Ectodermal cell (in vitro differentiated cells): Measurements from ENCODE around the gene WWP2.
A peak's percentile ranks its signal among the peaks of the same experiment; 100 is the strongest.

Experiments used
- H3K27ac ChIP-seq: 2 replicates; pipeline ENCODE4 v1.7.0; 2013; ENCODE audit warnings: mild to moderate bottlenecking, low read depth, low read length; ENCODE audit not compliant: insufficient read depth, poor library complexity, severe bottlenecking
- H3K27me3 ChIP-seq: 2 replicates; pipeline ENCODE4 v1.7.0; 2013; ENCODE audit warnings: mild to moderate bottlenecking, low read length; ENCODE audit not compliant: insufficient read depth, control insufficient read depth, poor library complexity, severe bottlenecking
- H3K36me3 ChIP-seq: one replicate; pipeline ENCODE4 v1.7.0; 2013; ENCODE audit warnings: low read length; ENCODE audit not compliant: control insufficient read depth, insufficient read depth
- H3K4me1 ChIP-seq: one replicate; pipeline ENCODE4 v1.7.0; 2013; ENCODE audit warnings: low read length; ENCODE audit not compliant: control insufficient read depth, insufficient read depth
- H3K4me3 ChIP-seq: 2 replicates; pipeline ENCODE4 v1.7.0; 2013; ENCODE audit warnings: low read depth, low read length, control low read depth; ENCODE audit not compliant: insufficient read depth
- H3K9me3 ChIP-seq: 2 replicates; pipeline ENCODE4 v1.7.0; 2013; ENCODE audit warnings: mild to moderate bottlenecking, low read length, moderate library complexity; ENCODE audit not compliant: control insufficient read depth
- WGBS, 2 experiments: methylation state at CpG; one replicate each; pipeline ENCODE4 v1.1.7; 2013; ENCODE audit warnings: missing lambda C conversion rate in 2 of 2; 5-methylcytosine and 5-hydroxymethylcytosine counted together

WWP2 gene

DNA sequence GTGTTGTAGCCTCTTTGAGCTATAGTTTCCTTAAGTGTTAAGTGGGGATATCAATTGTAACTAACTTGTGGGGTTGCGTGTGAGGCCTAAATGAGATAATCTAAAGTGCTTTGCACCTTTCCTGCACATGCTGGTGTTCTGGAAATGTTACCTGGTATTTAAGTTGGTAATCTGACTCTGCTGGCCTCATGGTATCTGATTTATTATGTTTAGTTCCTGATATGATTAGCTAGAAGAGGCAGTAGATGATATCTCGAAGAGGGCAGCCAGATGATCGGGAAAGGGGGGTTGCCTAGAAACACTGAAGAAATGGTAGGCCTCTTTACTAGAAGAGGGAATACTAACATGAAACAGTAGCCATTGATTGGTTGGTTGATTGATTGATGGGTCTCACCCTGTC is 123.6 kb downstream of the WWP2 start:
- H3K27ac ChIP-seq: no peak overlapping the region
- WGBS, 2 experiments: 98% methylated on average over 3 of the region's 3 CpGs
- no peaks in the 10 kb centered on the region for H3K27me3 ChIP-seq
- H3K36me3 ChIP-seq: no peaks in the 10 kb centered on the region
- no peaks in the 10 kb centered on the region for H3K4me1 ChIP-seq
- H3K9me3 ChIP-seq: no peaks in the 10 kb centered on the region
- no peak overlapping the region for H3K4me3 ChIP-seq

DNA sequence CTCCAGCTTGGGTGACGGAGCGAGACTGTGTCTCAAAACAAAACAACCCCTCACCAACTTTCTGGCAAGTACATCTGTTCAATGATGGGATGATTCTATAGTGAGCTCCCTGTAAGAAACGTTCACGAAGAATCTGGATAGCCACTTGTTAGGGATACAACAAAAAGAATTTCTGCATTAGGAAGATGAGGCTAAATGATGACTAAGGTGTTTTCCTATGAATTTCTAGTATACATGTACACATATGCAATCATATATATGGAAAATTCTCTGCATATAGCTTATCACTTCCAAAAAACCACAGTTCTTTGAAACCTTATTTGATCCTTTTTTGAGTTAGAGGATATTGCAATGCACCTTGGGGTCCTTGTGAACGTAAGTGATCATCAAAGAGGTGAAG is 124.6 kb downstream of the WWP2 start:
- WGBS, 2 experiments: 96 to 99% methylated on average over 5 of the region's 5 CpGs

DNA sequence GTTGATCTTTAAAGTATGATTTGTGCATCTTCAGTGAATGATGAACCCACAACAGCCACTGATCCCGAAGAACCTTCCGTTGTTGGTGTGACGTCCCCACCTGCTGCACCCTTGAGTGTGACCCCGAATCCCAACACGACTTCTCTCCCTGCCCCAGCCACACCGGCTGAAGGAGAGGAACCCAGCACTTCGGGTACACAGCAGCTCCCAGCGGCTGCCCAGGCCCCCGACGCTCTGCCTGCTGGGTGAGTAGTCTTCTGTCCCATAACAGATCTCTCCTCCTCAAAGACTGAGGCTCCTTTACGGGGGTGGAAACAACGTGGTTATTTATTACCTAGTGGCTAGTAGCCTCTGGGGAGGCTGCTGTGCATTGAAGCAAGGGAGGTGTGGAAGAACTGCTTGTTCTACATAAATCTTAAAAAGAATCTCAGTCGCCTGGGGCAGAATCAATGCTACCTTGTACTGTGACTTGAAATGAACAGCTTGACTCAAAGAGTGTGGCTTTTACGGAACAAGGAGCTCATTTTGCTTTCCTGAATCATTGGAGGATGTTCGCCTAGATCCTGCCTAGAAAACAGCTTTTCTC is 126.0 kb downstream of the WWP2 start:
- Histone ChIP-seq H3K27ac (no peak overlapping the region), H3K9me3 (no peaks in the 10 kb centered on the region), H3K36me3 (no peaks in the 10 kb centered on the region), H3K27me3 (no peaks in the 10 kb centered on the region), H3K4me1 (no peaks in the 10 kb centered on the region), H3K4me3 (no peak overlapping the region)
- 92 to 94% methylated on average over 15 of the region's 15 CpGs for WGBS, 2 experiments

More for the DNA sequence above, 124.6 kb downstream of the WWP2 start:
- H3K36me3 ChIP-seq: no peaks in the 10 kb centered on the region
- no peaks in the 10 kb centered on the region for H3K4me1 ChIP-seq
- H3K27me3 ChIP-seq: no peaks in the 10 kb centered on the region
- H3K9me3 ChIP-seq: no peaks in the 10 kb centered on the region
- H3K4me3 ChIP-seq: no peak overlapping the region
- no peak overlapping the region for H3K27ac ChIP-seq

DNA sequence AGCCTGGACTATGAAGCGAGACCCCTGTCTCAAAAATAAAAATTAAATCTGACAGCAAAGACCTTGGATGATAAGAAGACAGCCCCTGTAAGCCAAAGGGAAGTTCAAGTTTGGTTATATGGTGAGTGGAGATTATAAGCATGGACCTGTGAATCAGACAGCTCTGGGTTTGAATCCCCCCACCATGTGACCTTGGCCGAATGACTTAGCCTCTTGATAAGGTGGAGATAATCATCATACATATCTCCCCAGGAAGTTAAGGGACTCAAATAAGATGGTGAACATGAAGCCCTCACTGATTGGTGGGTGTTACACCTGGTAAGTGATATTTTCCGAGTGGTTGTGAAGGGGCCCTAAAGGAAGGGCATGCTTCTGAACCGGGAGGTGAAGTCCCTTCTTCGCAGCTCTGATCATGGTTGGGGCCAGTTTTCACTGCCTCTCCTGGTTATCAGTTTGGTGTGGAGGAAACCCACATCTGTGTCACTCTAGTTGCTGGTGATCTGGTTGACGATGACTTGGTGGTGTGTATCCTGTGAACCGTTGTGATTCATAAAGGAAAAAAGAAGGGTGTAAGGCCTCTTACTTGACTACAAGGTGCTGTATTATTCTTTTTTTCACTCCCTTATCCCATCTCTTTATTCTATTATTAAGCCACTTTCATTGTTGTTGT is 127.3 kb downstream of the WWP2 start:
- no peak overlapping the region for H3K27ac ChIP-seq
- no peaks in the 10 kb centered on the region for H3K9me3 ChIP-seq
- 95 to 96% methylated on average over 5 to 7 of the region's 7 CpGs for WGBS, 2 experiments
- H3K36me3 ChIP-seq: no peaks in the 10 kb centered on the region
- no peaks in the 10 kb centered on the region for H3K4me1 ChIP-seq
- no peaks in the 10 kb centered on the region for H3K27me3 ChIP-seq
- no peak overlapping the region for H3K4me3 ChIP-seq

DNA sequence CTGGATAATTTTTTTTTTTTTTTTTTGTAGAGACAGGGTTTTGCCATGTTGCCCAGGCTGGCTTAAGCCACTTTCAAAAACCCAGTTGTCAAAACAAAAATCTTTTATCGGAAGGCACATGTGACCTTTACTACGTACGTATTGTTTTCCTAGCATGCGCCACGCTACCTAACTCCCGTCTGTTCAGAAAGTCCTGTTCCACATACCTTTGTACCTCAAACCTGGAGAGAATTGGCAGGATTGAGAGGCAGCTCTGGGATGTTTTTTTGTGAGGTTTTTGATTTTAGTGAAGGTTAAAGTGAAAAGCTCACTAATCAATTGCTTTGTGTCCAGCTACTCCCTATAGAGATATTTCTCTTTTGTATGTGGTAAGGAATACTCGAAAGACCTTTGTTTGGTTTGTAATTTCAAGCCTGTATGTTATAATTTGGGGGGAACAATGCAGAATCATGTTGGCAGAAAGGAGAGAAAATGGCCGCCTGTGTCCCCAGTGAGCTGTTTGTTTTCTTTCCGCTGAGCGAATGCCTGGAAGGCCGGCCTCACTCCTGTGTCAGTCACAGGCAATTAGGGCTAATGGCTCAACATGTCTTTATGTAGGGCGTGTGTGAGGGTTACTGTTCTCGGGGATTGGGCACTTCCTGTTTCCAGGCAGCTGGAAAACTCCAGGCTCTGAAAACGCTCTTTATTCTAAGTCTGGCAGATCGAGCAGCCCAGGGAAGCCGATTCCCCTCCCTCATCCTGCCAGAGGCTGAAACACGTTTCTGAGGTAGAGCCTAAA is 128.2 kb downstream of the WWP2 start:
- no peaks in the 10 kb centered on the region for H3K27me3 ChIP-seq
- no peaks in the 10 kb centered on the region for H3K4me1 ChIP-seq
- 80 to 82% methylated on average over 17 of the region's 17 CpGs for WGBS, 2 experiments
- no peaks in the 10 kb centered on the region for H3K9me3 ChIP-seq
- no peaks in the 10 kb centered on the region for H3K36me3 ChIP-seq
- H3K4me3 ChIP-seq: no peak overlapping the region
- peak overlapping the region; percentile 83 for H3K27ac ChIP-seq

DNA sequence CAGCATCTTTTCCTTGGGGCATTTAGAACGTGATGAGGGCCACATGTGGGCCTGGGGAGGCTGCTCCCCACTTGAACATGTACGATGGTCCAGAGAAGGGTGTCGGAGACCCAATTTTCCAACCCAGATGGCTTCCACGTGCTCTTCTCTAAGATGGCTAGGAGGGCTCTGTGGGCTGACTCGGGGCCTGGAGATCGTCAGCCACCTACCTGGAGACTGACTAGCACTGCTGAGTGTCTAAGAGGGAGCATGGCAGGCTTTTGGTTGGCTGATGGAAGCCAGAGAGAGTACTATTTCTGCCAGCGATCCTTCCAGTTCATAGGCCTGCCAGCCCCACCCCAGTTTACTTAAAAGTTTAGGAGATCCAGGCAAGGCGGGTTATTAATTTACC is 128.8 kb downstream of the WWP2 start:
- Histone ChIP-seq H3K9me3 (no peaks in the 10 kb centered on the region), H3K27ac (peak overlapping the region; percentile 46), H3K36me3 (no peaks in the 10 kb centered on the region), H3K4me1 (no peaks in the 10 kb centered on the region), H3K27me3 (no peaks in the 10 kb centered on the region), H3K4me3 (no peak overlapping the region)
- 91 to 93% methylated on average over 8 of the region's 8 CpGs for WGBS, 2 experiments

DNA sequence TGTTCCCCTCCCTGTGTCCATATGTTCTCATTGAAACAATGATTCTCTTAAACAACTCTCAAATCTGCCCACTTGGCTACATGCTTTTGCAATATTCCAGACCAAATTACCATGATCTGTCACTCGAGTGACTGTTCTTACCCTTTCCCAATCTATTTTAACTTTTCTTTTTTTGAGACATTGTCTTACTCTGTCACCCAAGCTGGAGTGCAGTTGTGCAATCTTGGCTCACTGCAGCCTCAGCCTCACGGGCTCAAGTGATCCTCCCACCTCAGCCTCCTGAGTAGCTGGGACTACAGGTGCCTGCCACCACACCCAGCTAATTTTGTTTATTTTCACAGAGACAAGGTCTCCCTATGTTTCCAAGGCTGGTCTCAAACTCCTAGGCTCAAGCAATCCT is 130.2 kb downstream of the WWP2 start:
- H3K4me1 ChIP-seq: no peaks in the 10 kb centered on the region
- no peaks in the 10 kb centered on the region for H3K36me3 ChIP-seq
- no peak overlapping the region for H3K4me3 ChIP-seq
- no peaks in the 10 kb centered on the region for H3K9me3 ChIP-seq
- H3K27me3 ChIP-seq: no peaks in the 10 kb centered on the region
- WGBS, 2 experiments: 87 to 90% methylated on average over 2 of the region's 2 CpGs
- H3K27ac ChIP-seq: no peak overlapping the region

DNA sequence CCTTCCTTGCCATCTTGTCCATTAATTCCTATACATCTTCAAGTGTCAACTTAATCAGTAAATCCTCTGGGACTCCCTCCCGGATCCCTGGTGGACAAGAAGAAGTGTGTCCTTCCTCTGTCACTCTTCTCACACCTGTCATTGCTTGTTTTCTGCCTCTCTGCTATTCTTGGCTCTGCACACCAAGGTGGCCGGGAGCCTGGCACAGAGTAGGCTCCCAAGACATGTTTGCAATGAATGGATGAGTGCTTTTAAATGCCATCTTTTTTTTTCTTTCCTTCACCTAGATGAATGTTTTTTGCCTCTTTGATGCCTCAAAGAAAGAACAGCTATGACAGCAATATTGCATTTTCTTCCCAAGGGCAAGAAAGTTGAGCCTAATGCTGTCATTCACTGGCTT is 131.0 kb downstream of the WWP2 start:
- Histone ChIP-seq H3K4me3 (no peak overlapping the region), H3K27me3 (no peaks in the 10 kb centered on the region), H3K27ac (no peak overlapping the region), H3K4me1 (no peaks in the 10 kb centered on the region), H3K36me3 (no peaks in the 10 kb centered on the region), H3K9me3 (no peaks in the 10 kb centered on the region)
- WGBS, 2 experiments: 89 to 94% methylated on average over 2 of the region's 2 CpGs

DNA sequence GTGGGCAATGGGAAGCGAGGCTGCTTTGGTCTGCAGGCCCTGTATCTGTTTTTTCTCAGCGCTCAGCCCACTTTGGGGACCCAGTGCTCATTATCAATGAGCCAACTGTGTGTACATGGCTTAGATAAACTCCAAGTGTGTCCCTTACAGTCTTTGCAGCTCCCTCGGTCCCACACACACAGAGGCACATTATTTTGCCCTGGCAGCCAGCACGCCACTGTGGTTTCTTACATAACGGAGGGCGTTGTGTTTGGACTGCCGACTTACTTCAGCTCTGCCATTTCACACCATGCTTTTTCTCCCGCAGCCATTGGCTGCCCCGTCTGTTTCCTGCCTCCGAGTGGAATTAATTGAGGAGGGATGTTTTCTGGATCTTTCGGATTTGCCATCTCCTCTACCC is 132.5 kb downstream of the WWP2 start:
- Histone ChIP-seq H3K36me3 (no peaks in the 10 kb centered on the region), H3K4me1 (no peaks in the 10 kb centered on the region), H3K4me3 (no peak overlapping the region), H3K27me3 (no peaks in the 10 kb centered on the region), H3K9me3 (no peaks in the 10 kb centered on the region), H3K27ac (no peak overlapping the region)
- WGBS, 2 experiments: 90 to 93% methylated on average over 10 to 11 of the region's 11 CpGs

DNA sequence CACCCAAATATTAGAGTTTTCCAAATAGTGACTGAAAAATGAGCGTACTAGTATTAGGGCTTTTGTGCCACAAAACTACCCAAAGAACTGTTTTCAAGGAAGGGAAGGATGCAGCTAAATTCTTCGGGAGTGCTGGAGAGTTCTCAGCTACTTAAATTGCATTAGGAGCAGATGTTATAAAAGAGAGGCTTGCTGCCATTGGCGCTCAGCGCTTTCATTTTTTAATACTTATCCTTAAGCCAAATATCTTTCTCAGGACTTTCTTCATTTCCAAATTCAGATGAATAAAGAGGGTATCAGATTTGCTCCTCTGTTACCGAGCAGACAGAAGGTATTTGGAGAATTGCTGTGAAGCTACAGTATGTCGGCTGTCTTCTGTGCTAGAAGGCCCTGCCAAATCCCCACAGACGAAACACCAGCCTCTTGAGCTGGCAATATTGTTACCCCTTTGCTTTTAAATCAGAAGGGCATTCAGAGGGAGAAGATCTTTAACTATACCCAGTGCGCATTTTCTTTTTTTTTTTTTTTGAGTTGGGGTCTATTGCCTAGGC is 141.8 kb downstream of the WWP2 start:
- 97 to 99% methylated on average over 7 to 8 of the region's 8 CpGs for WGBS, 2 experiments
- H3K9me3 ChIP-seq: no peaks in the 10 kb centered on the region
- no peak overlapping the region for H3K4me3 ChIP-seq
- no peaks in the 10 kb centered on the region for H3K36me3 ChIP-seq
- H3K27me3 ChIP-seq: no peaks in the 10 kb centered on the region
- H3K4me1 ChIP-seq: no peaks in the 10 kb centered on the region
- H3K27ac ChIP-seq: no peak overlapping the region
